HEK293 (cell line): Measurements from ENCODE around the gene CCNK.

ENCODE experiments used
- CTCF ChIA-PET: fragments of 350-600 bp; formaldehyde crosslinking; extraction: SDS; loops from one replicate; lab custom pipeline; 2021; ENCODE audit warnings: antibody characterized with exemption; lab: Yijun Ruan, JAX
- POLR2A ChIA-PET: fragments of 300-600 bp; formaldehyde crosslinking; extraction: SDS; loops from one replicate; lab custom pipeline; 2020; ENCODE audit warnings: antibody characterized with exemption, inconsistent platforms; lab: Yijun Ruan, JAX
- H3K27ac ChIP-seq: fragments of 200-500 bp; sonication (Bioruptor generic); 2 replicates; pipeline ENCODE4 v1.5.1; 2014; ENCODE audit warnings: low read depth, low read length, control low read depth, inconsistent platforms; ENCODE audit errors: extremely low read depth
- H3K36me3 ChIP-seq, 2 experiments: fragments of 200-500 bp in 1 of 2; sonication (Bioruptor generic) in 1 of 2; 1 replicate in 1 of 2; 2 replicates in 1 of 2; pipeline ENCODE4 v1.5.1; 2014 to 2017; ENCODE audit warnings: inconsistent platforms in 2 of 2, low read length in 2 of 2; ENCODE audit not compliant: control insufficient read depth in 2 of 2, insufficient read depth in 1 of 2
- H3K4me1 ChIP-seq: fragments of 200-500 bp; sonication (Bioruptor generic); 2 replicates; pipeline ENCODE4 v1.5.1; 2014; ENCODE audit warnings: mild to moderate bottlenecking, low read length, inconsistent platforms; ENCODE audit not compliant: control insufficient read depth, insufficient read depth
- H3K4me3 ChIP-seq: 2 replicates; pipeline ENCODE4 v1.5.1; 2011; ENCODE audit warnings: low read depth, mild to moderate bottlenecking, control low read depth, low read length, moderate library complexity
- H3K9me3 ChIP-seq: fragments of 200-500 bp; sonication (Bioruptor generic); 2 replicates; pipeline ENCODE4 v1.5.1; 2014; ENCODE audit warnings: low read depth, low read length, inconsistent platforms; ENCODE audit not compliant: control insufficient read depth, insufficient read depth
- EGR2 ChIP-seq: fragments of 450-650 bp; formaldehyde crosslinking; IDR thresholded peaks from 2 replicates; pipeline ENCODE4 v1.5.1; 2016; ENCODE audit warnings: low read depth, missing biosample characterization, missing genetic modification characterization
- KLF1 ChIP-seq: fragments of 450-650 bp; formaldehyde crosslinking; IDR thresholded peaks from 2 replicates; pipeline ENCODE4 v1.5.1; 2016; ENCODE audit warnings: missing biosample characterization, missing genetic modification characterization
- REPIN1 ChIP-seq: fragments of 450-650 bp; formaldehyde crosslinking; IDR thresholded peaks from 2 replicates; pipeline ENCODE4 v1.5.1; 2017; ENCODE audit warnings: missing biosample characterization, missing genetic modification characterization, low read depth
- SP3 ChIP-seq: fragments of 450-650 bp; formaldehyde crosslinking; IDR thresholded peaks from 2 replicates; pipeline ENCODE4 v1.5.1; 2016; ENCODE audit warnings: missing biosample characterization, missing genetic modification characterization
- SP7 ChIP-seq: fragments of 450-650 bp; formaldehyde crosslinking; IDR thresholded peaks from 2 replicates; pipeline ENCODE4 v1.5.1; 2016; ENCODE audit warnings: missing biosample characterization, missing genetic modification characterization
- WT1 ChIP-seq: fragments of 450-650 bp; formaldehyde crosslinking; IDR thresholded peaks from 2 replicates; pipeline ENCODE4 v1.5.1; 2016; ENCODE audit warnings: missing biosample characterization, missing genetic modification characterization
- YY2 ChIP-seq: fragments of 450-650 bp; formaldehyde crosslinking; IDR thresholded peaks from 2 replicates; pipeline ENCODE4 v1.5.1; 2016; ENCODE audit warnings: missing biosample characterization, missing genetic modification characterization
- ZBTB7A ChIP-seq: fragments of 450-650 bp; formaldehyde crosslinking; IDR thresholded peaks from 2 replicates; pipeline ENCODE4 v1.5.1; 2016; ENCODE audit warnings: low read depth, missing biosample characterization, missing genetic modification characterization
- ZEB2 ChIP-seq: fragments of 450-650 bp; formaldehyde crosslinking; IDR thresholded peaks from 2 replicates; pipeline ENCODE4 v1.5.1; 2016; ENCODE audit warnings: missing biosample characterization, missing genetic modification characterization
- ZFHX2 ChIP-seq: fragments of 450-650 bp; formaldehyde crosslinking; conservative IDR thresholded peaks from 2 replicates; pipeline ENCODE4 v1.5.1; 2016; ENCODE audit warnings: missing biosample characterization, missing genetic modification characterization
- ZFP37 ChIP-seq: fragments of 450-650 bp; formaldehyde crosslinking; IDR thresholded peaks from 2 replicates; pipeline ENCODE4 v1.5.1; 2016; ENCODE audit warnings: missing biosample characterization, missing genetic modification characterization
- ZNF23 ChIP-seq: fragments of 450-650 bp; formaldehyde crosslinking; IDR thresholded peaks from 2 replicates; pipeline ENCODE4 v1.5.1; 2016; ENCODE audit warnings: missing biosample characterization, missing genetic modification characterization, borderline replicate concordance
- ZNF24 ChIP-seq: fragments of 450-650 bp; formaldehyde crosslinking; IDR thresholded peaks from 2 replicates; pipeline ENCODE4 v1.5.1; 2016; ENCODE audit warnings: missing biosample characterization, missing genetic modification characterization
- ZNF335 ChIP-seq: fragments of 450-650 bp; formaldehyde crosslinking; conservative IDR thresholded peaks from 2 replicates; pipeline ENCODE4 v1.5.1; 2016; ENCODE audit warnings: missing biosample characterization, missing genetic modification characterization
- ZNF341 ChIP-seq: fragments of 450-650 bp; formaldehyde crosslinking; IDR thresholded peaks from 2 replicates; pipeline ENCODE4; 2016; ENCODE audit warnings: low read depth, missing biosample characterization, missing genetic modification characterization
- ZNF391 ChIP-seq: fragments of 450-650 bp; formaldehyde crosslinking; IDR thresholded peaks from 2 replicates; pipeline ENCODE4 v1.5.1; 2016; ENCODE audit warnings: low read depth, missing biosample characterization, missing genetic modification characterization, borderline replicate concordance
- ZNF561 ChIP-seq: fragments of 450-650 bp; IDR thresholded peaks from 2 replicates; pipeline ENCODE4 v1.5.1; 2018; ENCODE audit warnings: missing biosample characterization, missing genetic modification characterization, borderline replicate concordance
- ZNF629 ChIP-seq: fragments of 450-650 bp; formaldehyde crosslinking; IDR thresholded peaks from 2 replicates; pipeline ENCODE4 v1.5.1; 2017; ENCODE audit warnings: missing biosample characterization, missing genetic modification characterization
- ZNF664 ChIP-seq: fragments of 450-650 bp; formaldehyde crosslinking; IDR thresholded peaks from 2 replicates; pipeline ENCODE4 v1.5.1; 2016; ENCODE audit warnings: missing biosample characterization, missing genetic modification characterization
- ZNF76 ChIP-seq: fragments of 450-650 bp; formaldehyde crosslinking; IDR thresholded peaks from 2 replicates; pipeline ENCODE4; 2016; ENCODE audit warnings: low read depth, missing biosample characterization, missing genetic modification characterization, borderline replicate concordance
- ZNF843 ChIP-seq: fragments of 450-650 bp; formaldehyde crosslinking; IDR thresholded peaks from 2 replicates; pipeline ENCODE4 v1.5.1; 2016; ENCODE audit warnings: missing biosample characterization, missing genetic modification characterization
- ZXDB ChIP-seq: fragments of 450-650 bp; formaldehyde crosslinking; IDR thresholded peaks from 2 replicates; pipeline ENCODE4 v1.5.1; 2016; ENCODE audit warnings: missing biosample characterization, missing genetic modification characterization
- TF ChIP-seq, protein P1 (sequence below): fragments of 450-650 bp; formaldehyde crosslinking; IDR thresholded peaks from 2 replicates; pipeline ENCODE4 v1.5.1; 2016; ENCODE audit warnings: missing biosample characterization, missing genetic modification characterization
- TF ChIP-seq, protein P2 (sequence below): fragments of 450-650 bp; formaldehyde crosslinking; IDR thresholded peaks from 2 replicates; pipeline ENCODE4 v1.5.1; 2017; ENCODE audit warnings: missing biosample characterization, missing genetic modification characterization
- TF ChIP-seq, protein P3 (sequence below): fragments of 450-650 bp; formaldehyde crosslinking; IDR thresholded peaks from 2 replicates; pipeline ENCODE4 v1.5.1; 2016; ENCODE audit warnings: missing biosample characterization, missing genetic modification characterization
- TF ChIP-seq, protein P4 (sequence below): fragments of 450-650 bp; IDR thresholded peaks from 2 replicates; pipeline ENCODE4 v1.5.1; 2018; ENCODE audit warnings: missing biosample characterization, mild to moderate bottlenecking, missing genetic modification characterization
- TF ChIP-seq, protein P5 (sequence below): fragments of 450-650 bp; formaldehyde crosslinking; IDR thresholded peaks from 2 replicates; pipeline ENCODE4 v1.5.1; 2016; ENCODE audit warnings: missing biosample characterization, missing genetic modification characterization

CCNK gene

DNA sequence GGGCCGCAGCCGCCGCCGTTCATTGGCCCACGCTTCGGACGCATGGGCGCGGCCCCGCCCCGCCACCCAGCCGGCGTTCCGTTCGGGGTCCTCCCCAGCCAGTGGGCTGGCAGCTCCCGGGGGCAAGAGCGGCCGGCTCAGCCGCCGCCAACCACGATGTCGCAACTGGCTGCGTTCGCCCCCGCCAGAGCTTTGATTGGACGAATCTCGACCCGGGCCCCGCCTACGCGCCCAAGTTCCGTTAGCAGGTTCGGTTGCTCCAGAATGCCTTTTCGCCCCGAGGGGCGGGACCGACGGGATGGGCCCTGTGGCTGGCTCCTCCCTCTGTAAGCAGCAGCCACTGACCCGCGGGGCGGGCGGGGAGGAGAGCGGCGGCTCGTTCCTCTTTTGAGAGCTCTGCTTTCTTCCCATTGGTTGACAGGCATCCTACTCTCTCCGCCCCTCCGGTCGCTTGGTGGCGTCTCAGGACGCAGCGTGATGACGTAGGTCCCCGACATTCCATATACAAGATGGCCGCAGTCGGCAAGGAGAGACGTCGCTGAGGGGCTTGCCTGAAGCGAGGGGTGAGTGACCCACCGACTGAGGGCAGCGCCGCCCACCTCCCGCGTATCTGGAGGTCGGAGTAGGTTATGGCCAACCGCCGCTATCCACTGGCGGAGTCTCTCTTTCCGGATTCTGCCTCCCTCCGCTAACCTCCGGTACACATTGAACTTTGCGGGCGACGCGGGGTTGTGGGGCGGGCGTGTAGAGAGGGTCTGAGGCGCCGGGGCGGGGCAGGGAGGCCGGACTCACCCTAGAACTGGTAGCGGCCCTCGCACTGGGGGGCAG, at the start of gene CCNK:
TSS of gene CCNK (plus strand) at position 493 of the 828 bp plus-strand sequence. CDS start 11,269 bp downstream, outside the sequence.
- ChIA-PET CTCF (interaction anchor here (0.6 to 0.9 kb wide), 2 partner anchors 7 to 393 kb away, joined by 3 to 4 read pairs; no protein-coding TSS in a partner anchor), POLR2A (interaction anchor here (0.6 to 1.3 kb wide), 17 partner anchors 10 to 490 kb away, joined by 3 to 12 read pairs (median 3); partner anchors contain the start of gene CCDC85C)
- Histone ChIP-seq H3K36me3 (no peaks in the 10 kb centered on the region), H3K4me3 (peak within 1 kb of the TSS; percentile 96), H3K4me1 (peaks cover 10% of the 10 kb centered on the region), H3K27ac (peak within 1 kb of the TSS; percentile 88), H3K9me3 (no peaks in the 10 kb centered on the region)
- TF ChIP-seq WT1 (tag by site-specific recombination) (0 out of 2 replicates have a peak, but pooled peaks have one; percentile 8), YY2 (tag by site-specific recombination) (peak; percentile 96), ZNF341 (tag by site-specific recombination) (peak; percentile 79), ZNF23 (no peak), ZXDB (tag by site-specific recombination) (peak; percentile 84), SP3 (tag by site-specific recombination) (peak; percentile 97), KLF1 (tag by site-specific recombination) (peak; percentile 38; the same call in 1 of the 2 replicates), ZNF391 (tag by site-specific recombination) (peak; percentile 76; the same call in 1 of the 2 replicates), ZNF24 (tag by site-specific recombination) (peak; percentile 74; the same call in 1 of the 2 replicates), SP7 (tag by site-specific recombination) (peak; percentile 72), ZNF561 (tag by site-specific recombination) (peak; percentile 28; the same call in 1 of the 2 replicates), ZNF629 (tag by site-specific recombination) (peak; percentile 83), REPIN1 (tag by site-specific recombination) (peak; percentile 26; the same call in 1 of the 2 replicates), ZNF335 (peak; percentile 92), ZFHX2 (tag by site-specific recombination) (peak; percentile 93), ZNF76 (tag by site-specific recombination) (peak; percentile 92), ZFP37 (tag by site-specific recombination) (peak; percentile 48), ZEB2 (tag by site-specific recombination) (peak; percentile 98), ZNF843 (peak; percentile 72), ZBTB7A (tag by site-specific recombination) (0 out of 2 replicates have a peak, but pooled peaks have one; percentile 59), EGR2 (tag by site-specific recombination) (peak; percentile 77), ZNF664 (no peak)
- TF ChIP-seq, protein P1, sequence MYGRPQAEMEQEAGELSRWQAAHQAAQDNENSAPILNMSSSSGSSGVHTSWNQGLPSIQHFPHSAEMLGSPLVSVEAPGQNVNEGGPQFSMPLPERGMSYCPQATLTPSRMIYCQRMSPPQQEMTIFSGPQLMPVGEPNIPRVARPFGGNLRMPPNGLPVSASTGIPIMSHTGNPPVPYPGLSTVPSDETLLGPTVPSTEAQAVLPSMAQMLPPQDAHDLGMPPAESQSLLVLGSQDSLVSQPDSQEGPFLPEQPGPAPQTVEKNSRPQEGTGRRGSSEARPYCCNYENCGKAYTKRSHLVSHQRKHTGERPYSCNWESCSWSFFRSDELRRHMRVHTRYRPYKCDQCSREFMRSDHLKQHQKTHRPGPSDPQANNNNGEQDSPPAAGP (tag by site-specific recombination): peak; percentile 87
- TF ChIP-seq, protein P2, sequence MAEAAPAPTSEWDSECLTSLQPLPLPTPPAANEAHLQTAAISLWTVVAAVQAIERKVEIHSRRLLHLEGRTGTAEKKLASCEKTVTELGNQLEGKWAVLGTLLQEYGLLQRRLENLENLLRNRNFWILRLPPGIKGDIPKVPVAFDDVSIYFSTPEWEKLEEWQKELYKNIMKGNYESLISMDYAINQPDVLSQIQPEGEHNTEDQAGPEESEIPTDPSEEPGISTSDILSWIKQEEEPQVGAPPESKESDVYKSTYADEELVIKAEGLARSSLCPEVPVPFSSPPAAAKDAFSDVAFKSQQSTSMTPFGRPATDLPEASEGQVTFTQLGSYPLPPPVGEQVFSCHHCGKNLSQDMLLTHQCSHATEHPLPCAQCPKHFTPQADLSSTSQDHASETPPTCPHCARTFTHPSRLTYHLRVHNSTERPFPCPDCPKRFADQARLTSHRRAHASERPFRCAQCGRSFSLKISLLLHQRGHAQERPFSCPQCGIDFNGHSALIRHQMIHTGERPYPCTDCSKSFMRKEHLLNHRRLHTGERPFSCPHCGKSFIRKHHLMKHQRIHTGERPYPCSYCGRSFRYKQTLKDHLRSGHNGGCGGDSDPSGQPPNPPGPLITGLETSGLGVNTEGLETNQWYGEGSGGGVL: no peak
- TF ChIP-seq, protein P3, sequence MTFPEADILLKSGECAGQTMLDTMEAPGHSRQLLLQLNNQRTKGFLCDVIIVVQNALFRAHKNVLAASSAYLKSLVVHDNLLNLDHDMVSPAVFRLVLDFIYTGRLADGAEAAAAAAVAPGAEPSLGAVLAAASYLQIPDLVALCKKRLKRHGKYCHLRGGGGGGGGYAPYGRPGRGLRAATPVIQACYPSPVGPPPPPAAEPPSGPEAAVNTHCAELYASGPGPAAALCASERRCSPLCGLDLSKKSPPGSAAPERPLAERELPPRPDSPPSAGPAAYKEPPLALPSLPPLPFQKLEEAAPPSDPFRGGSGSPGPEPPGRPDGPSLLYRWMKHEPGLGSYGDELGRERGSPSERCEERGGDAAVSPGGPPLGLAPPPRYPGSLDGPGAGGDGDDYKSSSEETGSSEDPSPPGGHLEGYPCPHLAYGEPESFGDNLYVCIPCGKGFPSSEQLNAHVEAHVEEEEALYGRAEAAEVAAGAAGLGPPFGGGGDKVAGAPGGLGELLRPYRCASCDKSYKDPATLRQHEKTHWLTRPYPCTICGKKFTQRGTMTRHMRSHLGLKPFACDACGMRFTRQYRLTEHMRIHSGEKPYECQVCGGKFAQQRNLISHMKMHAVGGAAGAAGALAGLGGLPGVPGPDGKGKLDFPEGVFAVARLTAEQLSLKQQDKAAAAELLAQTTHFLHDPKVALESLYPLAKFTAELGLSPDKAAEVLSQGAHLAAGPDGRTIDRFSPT (tag by site-specific recombination): peak; percentile 98
- TF ChIP-seq, protein P4, sequence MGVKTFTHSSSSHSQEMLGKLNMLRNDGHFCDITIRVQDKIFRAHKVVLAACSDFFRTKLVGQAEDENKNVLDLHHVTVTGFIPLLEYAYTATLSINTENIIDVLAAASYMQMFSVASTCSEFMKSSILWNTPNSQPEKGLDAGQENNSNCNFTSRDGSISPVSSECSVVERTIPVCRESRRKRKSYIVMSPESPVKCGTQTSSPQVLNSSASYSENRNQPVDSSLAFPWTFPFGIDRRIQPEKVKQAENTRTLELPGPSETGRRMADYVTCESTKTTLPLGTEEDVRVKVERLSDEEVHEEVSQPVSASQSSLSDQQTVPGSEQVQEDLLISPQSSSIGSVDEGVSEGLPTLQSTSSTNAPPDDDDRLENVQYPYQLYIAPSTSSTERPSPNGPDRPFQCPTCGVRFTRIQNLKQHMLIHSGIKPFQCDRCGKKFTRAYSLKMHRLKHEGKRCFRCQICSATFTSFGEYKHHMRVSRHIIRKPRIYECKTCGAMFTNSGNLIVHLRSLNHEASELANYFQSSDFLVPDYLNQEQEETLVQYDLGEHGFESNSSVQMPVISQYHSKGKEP: no peak
- TF ChIP-seq, protein P5, sequence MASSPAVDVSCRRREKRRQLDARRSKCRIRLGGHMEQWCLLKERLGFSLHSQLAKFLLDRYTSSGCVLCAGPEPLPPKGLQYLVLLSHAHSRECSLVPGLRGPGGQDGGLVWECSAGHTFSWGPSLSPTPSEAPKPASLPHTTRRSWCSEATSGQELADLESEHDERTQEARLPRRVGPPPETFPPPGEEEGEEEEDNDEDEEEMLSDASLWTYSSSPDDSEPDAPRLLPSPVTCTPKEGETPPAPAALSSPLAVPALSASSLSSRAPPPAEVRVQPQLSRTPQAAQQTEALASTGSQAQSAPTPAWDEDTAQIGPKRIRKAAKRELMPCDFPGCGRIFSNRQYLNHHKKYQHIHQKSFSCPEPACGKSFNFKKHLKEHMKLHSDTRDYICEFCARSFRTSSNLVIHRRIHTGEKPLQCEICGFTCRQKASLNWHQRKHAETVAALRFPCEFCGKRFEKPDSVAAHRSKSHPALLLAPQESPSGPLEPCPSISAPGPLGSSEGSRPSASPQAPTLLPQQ (tag by site-specific recombination): peak; percentile 23; the same call in 1 of the 2 replicates
